HG03571 (cell line): Measurements from ENCODE around the gene DOCK1.

Source experiments
- ATAC-seq: cut with Tn5 transposase; IDR thresholded peaks from one replicate; pipeline ENCODE4 v1.9.1; 2021; ENCODE audit not compliant: unreplicated experiment

DOCK1 gene

GRCh38 chr10:127071126-127071525, 165.9 kb downstream of the DOCK1 start:
- ATAC-seq = no peak

GRCh38 chr10:127073666-127074065, 168.4 kb downstream of the DOCK1 start:
- no peak for ATAC-seq

- ATAC-seq = no peak
Measured at GRCh38 chr10:127079392-127079791, 174.2 kb downstream of the DOCK1 start.

- no peak for ATAC-seq
Measured at GRCh38 chr10:127080317-127080716, 175.1 kb downstream of the DOCK1 start.

GRCh38 chr10:127081851-127082345, 176.7 kb downstream of the DOCK1 start:
- ATAC-seq = no peak

- no peak for ATAC-seq
Measured at GRCh38 chr10:127082651-127083050, 177.4 kb downstream of the DOCK1 start.

- no peak for ATAC-seq
Measured at GRCh38 chr10:127085957-127086356, 180.7 kb downstream of the DOCK1 start.

GRCh38 chr10:127088908-127089307, 183.7 kb downstream of the DOCK1 start:
- no peak for ATAC-seq

- no peak for ATAC-seq
Measured at GRCh38 chr10:127089446-127089845, 184.2 kb downstream of the DOCK1 start.

GRCh38 chr10:127090138-127090537, 184.9 kb downstream of the DOCK1 start:
- no peak for ATAC-seq

- no peak for ATAC-seq
Measured at GRCh38 chr10:127091354-127091753, 186.1 kb downstream of the DOCK1 start.

- no peak for ATAC-seq
Measured at GRCh38 chr10:127092916-127093315, 187.7 kb downstream of the DOCK1 start.

- ATAC-seq = no peak
Measured at GRCh38 chr10:127094984-127095383, 189.8 kb downstream of the DOCK1 start.

- no peak for ATAC-seq
Measured at GRCh38 chr10:127100983-127101615, 195.9 kb downstream of the DOCK1 start.

GRCh38 chr10:127102176-127102575, 196.9 kb downstream of the DOCK1 start:
- ATAC-seq = no peak

GRCh38 chr10:127115100-127115499, 209.9 kb downstream of the DOCK1 start:
- ATAC-seq = no peak

- ATAC-seq = no peak
Measured at GRCh38 chr10:127117125-127117524, 211.9 kb downstream of the DOCK1 start.

GRCh38 chr10:127118034-127118433, 212.8 kb downstream of the DOCK1 start:
- no peak for ATAC-seq

- no peak for ATAC-seq
Measured at GRCh38 chr10:127119936-127120335, 214.7 kb downstream of the DOCK1 start.

- no peak for ATAC-seq
Measured at GRCh38 chr10:127122831-127123230, 217.6 kb downstream of the DOCK1 start.

GRCh38 chr10:127123626-127124025, 218.4 kb downstream of the DOCK1 start:
- no peak for ATAC-seq

- no peak for ATAC-seq
Measured at GRCh38 chr10:127125331-127125730, 220.1 kb downstream of the DOCK1 start.

- ATAC-seq = no peak
Measured at GRCh38 chr10:127127822-127128221, 222.6 kb downstream of the DOCK1 start.
